ENCODE results near the gene RPS6KA5.

GRCh38 chr14:91108941-91109611, 48.6 kb upstream of the RPS6KA5 start:
- TF ChIP-seq EP300 (IDR thresholded peaks at IDR 0.05) (no peak), CTCF (IDR thresholded peaks at IDR 0.05) (no peak)

Data from gastroesophageal sphincter (tissue), 3 donors.